Liver (tissue), 9 donors: Measurements from ENCODE around the gene KRTAP10-9. TPM values are rescaled to one million over a fixed set of nuclear protein-coding genes. Genes with fewer than 3 reads are reported as not detected.
A peak's percentile ranks its signal among the peaks of the same experiment; 100 is the strongest.

Source experiments
- DNase-seq: peaks from one replicate; pipeline ENCODE4 v3.0.0-alpha.2; 2017; ENCODE audit warnings: low spot score
- H3K27ac ChIP-seq, 2 donors: one replicate each; pipeline ENCODE4 v1.7.0; 2013; ENCODE audit warnings: inconsistent platforms in 2 of 2, low read length in 2 of 2, control low read depth in 1 of 2, low read depth in 1 of 2, mild to moderate bottlenecking in 1 of 2
- H3K27me3 ChIP-seq, 4 donors: one replicate each; pipeline versions ENCODE4 v1.6.1 to v1.7.0; 2013; ENCODE audit warnings: low read length in 3 of 4, inconsistent platforms in 1 of 4, mild to moderate bottlenecking in 1 of 4, moderate library complexity in 1 of 4; ENCODE audit not compliant: control insufficient read depth in 4 of 4, insufficient read depth in 4 of 4
- H3K36me3 ChIP-seq, 4 donors: one replicate each; pipeline versions ENCODE4 v1.6.1 to v1.7.0; 2013; ENCODE audit warnings: low read length in 3 of 4, mild to moderate bottlenecking in 3 of 4, low read depth in 1 of 4, moderate library complexity in 1 of 4; ENCODE audit not compliant: control insufficient read depth in 4 of 4, insufficient read depth in 3 of 4
- H3K4me1 ChIP-seq, 4 donors: one replicate each; pipeline versions ENCODE4 v1.6.1 to v1.7.0; 2013; ENCODE audit warnings: low read length in 3 of 4, mild to moderate bottlenecking in 3 of 4, moderate library complexity in 1 of 4; ENCODE audit not compliant: control insufficient read depth in 4 of 4, insufficient read depth in 4 of 4
- H3K4me3 ChIP-seq, 3 donors: one replicate each; pipeline versions ENCODE4 v1.6.1 to v1.7.0; 2013; ENCODE audit warnings: low read length in 3 of 3, control low read depth in 1 of 3, low read depth in 1 of 3, mild to moderate bottlenecking in 1 of 3
- H3K9ac ChIP-seq, 2 donors: one replicate each; pipeline ENCODE4 v1.7.0; 2013; ENCODE audit warnings: low read length in 2 of 2, mild to moderate bottlenecking in 2 of 2, moderate library complexity in 2 of 2, control low read depth in 1 of 2, low read depth in 1 of 2
- H3K9me3 ChIP-seq, 4 donors: one replicate each; pipeline versions ENCODE4 v1.6.1 to v1.7.0; 2013; ENCODE audit warnings: low read length in 3 of 4; ENCODE audit not compliant: control insufficient read depth in 4 of 4
- EGR1 ChIP-seq, 2 donors: IDR thresholded peaks; 2 replicates each; pipeline ENCODE4 v1.6.1; 2016 to 2018; ENCODE audit warnings: antibody characterized with exemption in 2 of 2, low read depth in 2 of 2
- FOXA1 ChIP-seq: IDR thresholded peaks from 2 replicates; pipeline ENCODE4 v1.6.1; 2016; ENCODE audit warnings: antibody characterized with exemption
- GABPA ChIP-seq, 2 donors: IDR thresholded peaks in 1 of 2; conservative IDR thresholded peaks in 1 of 2; 2 replicates each; pipeline ENCODE4 v1.6.1; 2016; ENCODE audit warnings: antibody characterized with exemption in 2 of 2, mild to moderate bottlenecking in 1 of 2, moderate library complexity in 1 of 2
- HNF4G ChIP-seq: IDR thresholded peaks from 2 replicates; pipeline ENCODE4 v1.6.1; 2016; ENCODE audit warnings: antibody characterized with exemption
- JUND ChIP-seq, 2 donors: IDR thresholded peaks; 2 replicates each; pipeline ENCODE4 v1.6.1; 2016; ENCODE audit warnings: antibody characterized with exemption in 2 of 2
- MAX ChIP-seq: IDR thresholded peaks from 2 replicates; pipeline ENCODE4 v1.6.1; 2016; ENCODE audit warnings: antibody characterized with exemption
- NR2F2 ChIP-seq: IDR thresholded peaks from 2 replicates; pipeline ENCODE4 v1.6.1; 2016; ENCODE audit warnings: antibody characterized with exemption
- RAD21 ChIP-seq, 2 donors: IDR thresholded peaks; 2 replicates each; pipeline ENCODE4 v1.6.1; 2016; ENCODE audit warnings: antibody characterized with exemption in 2 of 2, mild to moderate bottlenecking in 2 of 2
- RXRA ChIP-seq, 2 donors: IDR thresholded peaks; 2 replicates each; pipeline ENCODE4 v1.6.1; 2017 to 2018; ENCODE audit warnings: antibody characterized with exemption in 2 of 2, mild to moderate bottlenecking in 1 of 2
- YY1 ChIP-seq: IDR thresholded peaks from 2 replicates; pipeline ENCODE4 v1.6.1; 2016; ENCODE audit warnings: antibody characterized with exemption, mild to moderate bottlenecking
- ZBTB33 ChIP-seq: IDR thresholded peaks from 2 replicates; pipeline ENCODE4 v1.6.1; 2016; ENCODE audit warnings: antibody characterized with exemption
- WGBS: extraction: QIAGEN DNeasy Blood & Tissue Kit; methylation state at CpG from one replicate; pipeline ENCODE4 v1.1.7; 2013; 5-methylcytosine and 5-hydroxymethylcytosine counted together
- polyA plus RNA-seq, 2 donors: library from polyadenylated mRNA; stranded (reverse) in 1 of 2; unstranded in 1 of 2; fragments of 200-250 nt in 1 of 2; fragments of >200 nt in 1 of 2; fragmentation: Nextera tagmentation in 1 of 2; extraction: Ambion mirVana in 1 of 2; gene quantifications; one replicate each; pipeline versions ENCODE4 v1.2.1 to v1.2.3, GENCODE V29; 2013 to 2015
- total RNA-seq, 2 donors: library from RNA; depleted of rRNA; stranded (reverse); fragments of >200 nt; gene quantifications; one replicate each; pipeline ENCODE4 v1.2.3, GENCODE V29; 2014
- TF ChIP-seq, protein P1 (sequence below): fragments of 150-350 bp; IDR thresholded peaks from 2 replicates; pipeline ENCODE4 v1.5.1; 2017; ENCODE audit warnings: improper control_type of control experiment, low read depth, low read length; ENCODE audit not compliant: missing input control
- donor health status: healthy.
- donor health status: healthy.
- donor health status: healthy.
- donor health status: healthy.
- donor health status: healthy.

Gene KRTAP10-9
- total and polyA plus RNA-seq, 4 donors, result not detected

GRCh38 chr21:44617071-44617501, 9.8 kb upstream of the KRTAP10-9 start:
- H3K4me3 ChIP-seq, result no peak overlapping the region
- 62% methylated on average over 8 of the region's 8 CpGs for WGBS
- no peak for TF ChIP-seq GABPA (IDR thresholded peaks at IDR 0.05 in 1 of 2, conservative IDR thresholded peaks at IDR 0.05 in 1 of 2)
- TF ChIP-seq NR2F2, result no peak
- DNase-seq, result no peak
- no peaks in the 10 kb centered on the region for H3K36me3 ChIP-seq
- H3K9me3 ChIP-seq, result peaks cover 0 to 1% (median 0%) of the 10 kb centered on the region in 4 donors
- H3K9ac ChIP-seq, result no peak overlapping the region
- H3K4me1 ChIP-seq, result no peaks in the 10 kb centered on the region
- H3K27ac ChIP-seq, result no peak overlapping the region
- no peaks in the 10 kb centered on the region for H3K27me3 ChIP-seq

DNA sequence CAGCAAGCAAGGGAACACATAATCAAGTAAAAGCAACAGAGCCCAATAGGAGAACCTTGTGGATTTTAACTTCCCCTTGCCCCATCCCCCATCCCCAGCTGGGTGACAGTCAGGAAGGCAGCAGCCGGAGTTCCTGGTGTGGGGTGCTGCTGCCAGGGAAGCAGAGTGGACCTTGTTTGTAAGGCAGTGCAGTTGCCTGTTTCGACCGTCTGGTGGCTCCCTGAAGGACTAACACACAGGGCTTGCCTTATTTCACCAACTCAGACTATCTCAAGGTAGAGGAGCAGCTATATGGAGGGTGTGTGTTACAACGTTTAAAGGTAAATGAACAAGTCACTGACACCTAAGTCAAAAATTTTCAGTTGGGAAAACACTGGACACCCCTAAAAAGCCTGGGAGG, 8.4 kb upstream of the KRTAP10-9 start:
- peak overlapping the region in 1 of 2 donors; percentile 38 for H3K27ac ChIP-seq
- DNase-seq, result no peak
- H3K4me3 ChIP-seq, result no peak overlapping the region
- 30% methylated on average over 4 of the region's 4 CpGs for WGBS
- H3K27me3 ChIP-seq, result no peaks in the 10 kb centered on the region
- TF ChIP-seq ZBTB33 (no peak), HNF4G (no peak), EGR1 (IDR thresholded peaks at IDR 0.05; ENCODE audit: low read depth in 2 of 2) (no peak), JUND (IDR thresholded peaks at IDR 0.05) (no peak), RAD21 (IDR thresholded peaks at IDR 0.05) (no peak), MAX (no peak)
- TF ChIP-seq, protein P1, sequence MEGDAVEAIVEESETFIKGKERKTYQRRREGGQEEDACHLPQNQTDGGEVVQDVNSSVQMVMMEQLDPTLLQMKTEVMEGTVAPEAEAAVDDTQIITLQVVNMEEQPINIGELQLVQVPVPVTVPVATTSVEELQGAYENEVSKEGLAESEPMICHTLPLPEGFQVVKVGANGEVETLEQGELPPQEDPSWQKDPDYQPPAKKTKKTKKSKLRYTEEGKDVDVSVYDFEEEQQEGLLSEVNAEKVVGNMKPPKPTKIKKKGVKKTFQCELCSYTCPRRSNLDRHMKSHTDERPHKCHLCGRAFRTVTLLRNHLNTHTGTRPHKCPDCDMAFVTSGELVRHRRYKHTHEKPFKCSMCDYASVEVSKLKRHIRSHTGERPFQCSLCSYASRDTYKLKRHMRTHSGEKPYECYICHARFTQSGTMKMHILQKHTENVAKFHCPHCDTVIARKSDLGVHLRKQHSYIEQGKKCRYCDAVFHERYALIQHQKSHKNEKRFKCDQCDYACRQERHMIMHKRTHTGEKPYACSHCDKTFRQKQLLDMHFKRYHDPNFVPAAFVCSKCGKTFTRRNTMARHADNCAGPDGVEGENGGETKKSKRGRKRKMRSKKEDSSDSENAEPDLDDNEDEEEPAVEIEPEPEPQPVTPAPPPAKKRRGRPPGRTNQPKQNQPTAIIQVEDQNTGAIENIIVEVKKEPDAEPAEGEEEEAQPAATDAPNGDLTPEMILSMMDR, result peak; percentile 15
- no peaks in the 10 kb centered on the region for H3K4me1 ChIP-seq
- no peaks in the 10 kb centered on the region for H3K36me3 ChIP-seq
- peaks cover 0 to 5% (median 0%) of the 10 kb centered on the region in 4 donors for H3K9me3 ChIP-seq
- H3K9ac ChIP-seq, result no peak overlapping the region

- no peaks in the 10 kb centered on the region for H3K36me3 ChIP-seq
- peak overlapping the region; percentile 7 to 26 for H3K27ac ChIP-seq
- no peaks in the 10 kb centered on the region for H3K27me3 ChIP-seq
- no peak overlapping the region for H3K4me3 ChIP-seq
- TF ChIP-seq YY1 (no peak), FOXA1 (no peak), JUND (IDR thresholded peaks at IDR 0.05) (no peak), HNF4G (no peak), RXRA (IDR thresholded peaks at IDR 0.05) (no peak), NR2F2 (no peak)
- TF ChIP-seq, protein P1, result no peak
- peaks cover 0 to 5% (median 0%) of the 10 kb centered on the region in 4 donors for H3K9me3 ChIP-seq
- no peaks in the 10 kb centered on the region for H3K4me1 ChIP-seq
- 69% methylated on average over 3 of the region's 3 CpGs for WGBS
- no peak overlapping the region for H3K9ac ChIP-seq
- no peak for DNase-seq
These were observed 8.0 kb upstream of the KRTAP10-9 start for GRCh38 chr21:44618909-44619308.
